Measurements from ENCODE around the gene C16orf89. TPM values are rescaled to one million over a fixed set of nuclear protein-coding genes. Genes with fewer than 3 reads are reported as not detected.
"Not testable (repeated sequence)": the region's sequence is repeated elsewhere in the genome, so short reads cannot be mapped to it uniquely, and the experiment has no call there.

Gene C16orf89
- total RNA-seq, 1 experiment from 2014 or later: not detected

GRCh38 chr16:5093081-5093480 is 27.3 kb upstream of the C16orf89 start:
- not testable (repeated sequence) for DNase-seq (ENCODE audit: low read depth in 1 of 2, low spot score in 2 of 2); H3K4me1 ChIP-seq (replicated peaks); H3K4me3 ChIP-seq; H3K36me3 ChIP-seq; H3K27ac ChIP-seq; H3K27me3 ChIP-seq (replicated peaks); H3K9me3 ChIP-seq (replicated peaks)

DNA sequence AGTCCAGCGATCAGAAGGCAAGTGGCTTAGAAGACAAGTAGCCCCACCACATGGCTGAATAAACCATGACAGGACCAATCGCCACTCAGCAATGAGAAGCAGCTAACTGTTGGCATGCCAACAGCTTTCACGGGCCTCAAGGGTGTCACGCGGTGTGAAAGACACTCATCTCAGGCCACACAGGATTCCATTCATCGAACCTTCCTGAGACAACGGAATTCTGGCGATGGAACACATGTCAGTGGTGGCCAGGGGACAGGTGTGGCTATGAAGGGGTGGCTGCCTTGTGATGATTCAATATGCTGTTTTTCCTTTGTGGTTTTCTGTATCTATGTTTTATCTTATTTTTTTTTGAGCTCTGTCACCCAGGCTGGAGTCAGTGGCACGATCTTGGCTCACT is 24.8 kb upstream of the C16orf89 start:
- H3K36me3 ChIP-seq; H3K27ac ChIP-seq; H3K27me3 ChIP-seq (replicated peaks); H3K9me3 ChIP-seq (replicated peaks); H3K4me3 ChIP-seq; DNase-seq (ENCODE audit: low read depth in 1 of 2, low spot score in 2 of 2); H3K4me1 ChIP-seq (replicated peaks): not testable (repeated sequence)

GRCh38 chr16:5089911-5090555 is 24.3 kb upstream of the C16orf89 start:
- not testable (repeated sequence) for H3K4me1 ChIP-seq (replicated peaks); H3K9me3 ChIP-seq (replicated peaks); DNase-seq (ENCODE audit: low read depth in 1 of 2, low spot score in 2 of 2); H3K36me3 ChIP-seq; H3K27ac ChIP-seq; H3K27me3 ChIP-seq (replicated peaks); H3K4me3 ChIP-seq

DNA sequence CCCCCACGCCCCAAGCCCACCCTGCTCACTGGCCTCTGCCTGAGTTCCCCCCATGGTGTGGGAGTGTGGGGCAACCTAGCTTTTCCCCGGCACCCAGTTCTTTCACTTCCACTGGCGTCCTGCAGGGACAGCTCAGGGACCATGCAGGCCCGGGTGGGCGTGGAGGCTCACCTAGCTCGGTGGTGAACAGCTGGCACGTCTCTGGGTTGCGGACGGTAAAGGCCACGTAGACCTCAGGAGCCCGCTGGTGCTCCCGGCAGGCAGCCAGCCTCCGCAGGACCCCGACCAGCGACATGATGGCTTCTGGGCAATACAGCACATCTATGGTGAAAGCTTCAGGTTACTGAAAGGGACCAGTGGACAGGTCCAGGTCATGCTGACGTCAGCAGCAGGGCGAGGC is 23.2 kb upstream of the C16orf89 start:
- not testable (repeated sequence) for H3K27me3 ChIP-seq (replicated peaks); H3K4me3 ChIP-seq; H3K4me1 ChIP-seq (replicated peaks); H3K36me3 ChIP-seq; DNase-seq (ENCODE audit: low read depth in 1 of 2, low spot score in 2 of 2); H3K9me3 ChIP-seq (replicated peaks); H3K27ac ChIP-seq

- not testable (repeated sequence) for H3K4me1 ChIP-seq (replicated peaks); H3K27me3 ChIP-seq (replicated peaks); H3K4me3 ChIP-seq; H3K36me3 ChIP-seq; H3K9me3 ChIP-seq (replicated peaks); DNase-seq (ENCODE audit: low read depth in 1 of 2, low spot score in 2 of 2); H3K27ac ChIP-seq
Observed at GRCh38 chr16:5088086-5088790, 22.5 kb upstream of the C16orf89 start.

DNA sequence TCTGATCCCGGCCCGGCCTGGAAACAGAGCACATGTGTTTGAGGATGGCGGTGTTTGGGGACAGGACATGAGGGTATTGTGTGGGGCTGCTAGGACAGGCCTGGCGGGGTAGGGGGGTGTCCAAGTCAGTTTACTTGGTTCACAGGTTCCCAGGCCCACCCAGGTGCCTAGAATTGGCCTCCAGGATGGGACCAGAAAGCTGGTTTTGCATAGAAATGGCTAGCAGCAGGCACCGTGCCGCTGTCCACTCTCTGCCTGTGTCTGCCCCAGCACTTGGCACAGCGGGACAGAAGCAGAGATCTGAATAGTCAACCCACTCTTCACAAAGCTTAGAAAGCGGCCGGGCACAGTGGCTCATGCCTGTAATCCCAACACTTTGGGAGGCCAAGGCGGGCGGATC is 20.0 kb upstream of the C16orf89 start:
- not testable (repeated sequence) for H3K4me3 ChIP-seq; H3K27ac ChIP-seq; H3K36me3 ChIP-seq; DNase-seq (ENCODE audit: low read depth in 1 of 2, low spot score in 2 of 2); H3K4me1 ChIP-seq (replicated peaks); H3K9me3 ChIP-seq (replicated peaks); H3K27me3 ChIP-seq (replicated peaks)

DNA sequence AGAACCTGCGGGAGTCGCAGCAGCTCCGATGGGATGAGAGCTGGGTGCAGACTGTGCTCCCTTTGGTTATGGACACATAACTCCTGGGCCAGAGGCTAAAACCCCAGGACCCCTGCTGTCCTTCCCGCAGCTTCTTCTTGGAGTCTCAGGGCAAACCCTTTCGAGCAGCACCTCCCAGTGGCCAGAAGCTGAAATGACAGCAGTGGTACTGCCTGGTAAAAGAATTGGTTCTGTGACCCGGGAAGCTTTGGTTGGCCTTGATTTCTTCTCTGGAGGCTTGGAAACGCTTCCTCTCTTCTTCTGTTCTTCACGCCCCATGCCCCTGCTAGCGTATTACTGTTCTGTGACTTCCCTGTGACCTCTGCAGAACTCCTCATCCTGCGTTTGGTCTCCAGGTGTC is 19.0 kb upstream of the C16orf89 start:
- H3K27me3 ChIP-seq (replicated peaks); H3K36me3 ChIP-seq; H3K9me3 ChIP-seq (replicated peaks); H3K27ac ChIP-seq; H3K4me3 ChIP-seq; H3K4me1 ChIP-seq (replicated peaks): not testable (repeated sequence)
- peak in 1 of 2 experiments; percentile 61 for DNase-seq (ENCODE audit: low read depth in 1 of 2, low spot score in 2 of 2)

DNA sequence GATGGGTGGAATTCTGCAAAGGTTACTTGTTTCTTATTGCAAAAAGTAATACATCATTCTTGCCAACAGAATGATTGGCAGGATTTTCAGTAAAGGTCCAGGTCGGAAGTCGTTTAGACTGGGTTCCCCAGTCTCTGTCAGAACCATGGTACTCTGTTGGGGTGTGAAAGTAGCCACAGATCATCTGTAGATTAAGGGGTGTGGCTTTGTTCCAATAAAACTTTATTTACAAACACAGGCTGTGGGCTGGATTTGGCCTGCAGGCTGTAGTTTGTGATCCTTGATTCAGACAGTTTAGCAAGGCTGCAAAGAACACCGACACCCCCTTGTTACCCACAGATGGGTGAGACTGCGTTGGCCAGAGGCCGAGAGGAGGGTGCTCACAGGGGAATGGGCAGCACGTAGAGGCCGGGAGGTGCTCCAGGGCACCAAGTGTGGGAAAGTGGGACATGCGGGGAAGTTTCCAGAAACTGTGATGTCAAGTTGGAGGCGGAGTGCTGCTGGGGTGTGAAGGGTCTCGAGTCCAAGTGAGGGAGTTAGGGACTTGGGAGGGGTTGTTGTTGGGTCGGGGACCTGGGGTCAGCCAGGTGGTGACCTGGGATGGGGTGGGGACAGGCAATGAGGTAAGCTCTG is 18.5 kb upstream of the C16orf89 start:
- H3K9me3 ChIP-seq (replicated peaks); DNase-seq (ENCODE audit: low read depth in 1 of 2, low spot score in 2 of 2); H3K36me3 ChIP-seq: not testable (repeated sequence)

DNA sequence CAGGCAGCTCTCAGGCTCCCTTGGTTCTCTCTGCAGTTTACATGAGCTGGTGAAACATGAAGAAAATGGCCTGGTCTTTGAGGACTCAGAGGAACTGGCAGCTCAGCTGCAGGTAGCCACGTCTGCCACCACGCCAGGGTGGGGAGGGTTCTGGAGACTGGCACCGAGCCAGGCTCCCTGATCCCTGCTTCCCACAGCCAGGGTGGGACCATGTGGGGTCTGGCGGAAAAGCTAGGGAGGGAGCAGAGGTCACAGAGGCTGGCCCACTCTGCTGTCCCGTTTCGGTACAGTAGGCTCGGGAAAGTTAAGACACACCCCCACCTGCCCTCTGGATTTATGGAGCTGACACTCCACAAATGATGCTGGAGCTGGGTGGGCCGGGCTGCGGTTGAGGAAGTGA is 17.9 kb upstream of the C16orf89 start:
- not testable (repeated sequence) for H3K27ac ChIP-seq; H3K4me3 ChIP-seq; DNase-seq (ENCODE audit: low read depth in 1 of 2, low spot score in 2 of 2); H3K9me3 ChIP-seq (replicated peaks); H3K36me3 ChIP-seq; H3K27me3 ChIP-seq (replicated peaks); H3K4me1 ChIP-seq (replicated peaks)

More for the DNA sequence above, 18.5 kb upstream of the C16orf89 start:
- H3K27ac ChIP-seq; H3K4me1 ChIP-seq (replicated peaks); H3K4me3 ChIP-seq; H3K27me3 ChIP-seq (replicated peaks): not testable (repeated sequence)

DNA sequence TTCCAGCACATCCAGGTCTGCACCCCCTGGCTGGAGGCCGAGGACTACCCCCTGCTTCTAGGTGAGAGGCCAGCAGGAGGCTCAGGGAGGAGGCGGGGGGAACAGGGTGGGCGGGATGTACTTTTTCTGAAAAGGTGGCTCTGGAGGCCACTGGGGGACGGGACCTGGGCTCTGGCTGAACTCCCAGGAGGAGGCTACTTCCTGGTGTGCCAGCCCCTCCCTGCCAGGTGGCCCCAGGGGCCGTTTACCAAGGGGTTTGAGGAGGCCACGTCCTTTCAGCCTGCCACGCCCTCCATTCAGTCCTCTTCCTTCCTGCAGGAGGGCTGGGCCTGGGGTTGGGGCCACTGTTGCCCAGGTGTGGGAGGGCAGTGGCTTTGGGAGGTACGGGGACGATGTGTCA is 15.2 kb upstream of the C16orf89 start:
- peaks cover 12% of the 10 kb centered on the region for H3K36me3 ChIP-seq
- H3K27ac ChIP-seq; H3K4me3 ChIP-seq; DNase-seq (ENCODE audit: low read depth in 1 of 2, low spot score in 2 of 2); H3K9me3 ChIP-seq (replicated peaks); H3K4me1 ChIP-seq (replicated peaks); H3K27me3 ChIP-seq (replicated peaks): not testable (repeated sequence)

- not testable (repeated sequence) for DNase-seq (ENCODE audit: low read depth in 1 of 2, low spot score in 2 of 2); H3K27me3 ChIP-seq (replicated peaks); H3K9me3 ChIP-seq (replicated peaks); H3K27ac ChIP-seq; H3K4me3 ChIP-seq; H3K4me1 ChIP-seq (replicated peaks)
- H3K36me3 ChIP-seq: peaks cover 17% of the 10 kb centered on the region
Observed at GRCh38 chr16:5080461-5080860, 14.7 kb upstream of the C16orf89 start.

- Histone ChIP-seq H3K9me3 (replicated peaks) (no peaks in the 10 kb centered on the region), H3K27me3 (replicated peaks) (no peaks in the 10 kb centered on the region), H3K4me3 (no peak overlapping the region), H3K36me3 (peaks cover 28% of the 10 kb centered on the region), H3K27ac (no peak overlapping the region), H3K4me1 (replicated peaks) (no peaks in the 10 kb centered on the region)
- no peak for DNase-seq (ENCODE audit: low read depth in 1 of 2, low spot score in 2 of 2)
Observed at GRCh38 chr16:5078626-5079025, 12.9 kb upstream of the C16orf89 start.

GRCh38 chr16:5077304-5077703 is 11.5 kb upstream of the C16orf89 start:
- H3K36me3 ChIP-seq: peaks cover 35% of the 10 kb centered on the region
- H3K4me1 ChIP-seq (replicated peaks): peaks cover 5% of the 10 kb centered on the region
- H3K27me3 ChIP-seq (replicated peaks): no peaks in the 10 kb centered on the region
- no peak overlapping the region for H3K4me3 ChIP-seq
- DNase-seq (ENCODE audit: low read depth in 1 of 2, low spot score in 2 of 2): no peak
- no peak overlapping the region for H3K27ac ChIP-seq
- H3K9me3 ChIP-seq (replicated peaks): no peaks in the 10 kb centered on the region

- Histone ChIP-seq H3K36me3 (peaks cover 35% of the 10 kb centered on the region), H3K9me3 (replicated peaks) (no peaks in the 10 kb centered on the region), H3K4me1 (replicated peaks) (peaks cover 15% of the 10 kb centered on the region), H3K4me3 (no peak overlapping the region), H3K27me3 (replicated peaks) (no peaks in the 10 kb centered on the region), H3K27ac (no peak overlapping the region)
- DNase-seq (ENCODE audit: low read depth in 1 of 2, low spot score in 2 of 2): no peak
Observed at GRCh38 chr16:5075637-5076036, 9.9 kb upstream of the C16orf89 start.
